Measurements from ENCODE around the gene GAGE10. TPM values are rescaled to one million over a fixed set of nuclear protein-coding genes. Genes with fewer than 3 reads are reported as not detected.

GAGE10 gene
- total and polyA plus RNA-seq, 2 donors (not counting 1 experiment from before 2014, with no cell fraction given) = not detected

- ATAC-seq (ENCODE audit: low read depth) = peak; percentile 2
- CTCF ChIA-PET = interaction anchor here (1.0 kb wide), 1 partner anchor 114 kb away, joined by 6 read pairs; no protein-coding TSS in a partner anchor
Measured at GRCh38 chrX:49269767-49270248, 33.6 kb upstream of the GAGE10 start, which contains the start of gene PPP1R3F. PPP1R3F (plus strand) TSS chrX:49269793; CDS start chrX:49269870, 77 bp downstream.

More at GRCh38 chrX:49269767-49270248, 33.6 kb upstream of the GAGE10 start, which contains the start of gene PPP1R3F:
- no peaks in the 10 kb centered on the region for H4K20me1 ChIP-seq (ENCODE audit: control insufficient read depth, insufficient read depth, low read length, poor library complexity, severe bottlenecking)
- DNase-seq = no peak
- H2AFZ ChIP-seq (ENCODE audit: insufficient read depth, low read depth, low read length, poor library complexity, severe bottlenecking) = peak within 1 kb of the TSS; percentile 88
- peak within 1 kb of the TSS; percentile 95 for H3K4me3 Mint-ChIP-seq
- peaks cover 25% of the 10 kb centered on the region for H3K79me2 ChIP-seq (ENCODE audit: control insufficient read depth, insufficient read depth, low read length)
- H3K4me3 ChIP-seq (ENCODE audit: control extremely low read depth in 1 of 5, extremely low read depth in 1 of 5, insufficient read depth in 1 of 5, low read depth in 2 of 5, low read length in 4 of 5) = peak within 1 kb of the TSS; percentile 62 to 77 (median 71)
- WGBS (ENCODE audit: insufficient coverage) = under 1% methylated on average over 36 of the region's 70 CpGs
- H3K27ac Mint-ChIP-seq = peak within 1 kb of the TSS; percentile 98
- POLR2A ChIA-PET = interaction anchor here (1.3 to 1.9 kb wide), 2 partner anchors 40 to 79 kb away, joined by 3 to 7 read pairs; no protein-coding TSS in a partner anchor
- peak within 1 kb of the TSS; percentile 91 to 98 for H3K27ac ChIP-seq (ENCODE audit: low read length in 2 of 2)
- H3K9me3 ChIP-seq (ENCODE audit: control extremely low read depth in 1 of 3, control insufficient read depth in 2 of 3, insufficient read depth in 1 of 3, low read length in 2 of 3) = no peaks in the 10 kb centered on the region
- peak within 1 kb of the TSS; percentile 71 for H3K4me2 ChIP-seq (replicated peaks; ENCODE audit: low read depth, low read length, poor library complexity, severe bottlenecking)
- no peaks in the 10 kb centered on the region for H3K27me3 Mint-ChIP-seq
- peak within 1 kb of the TSS; percentile 84 for H3K9ac ChIP-seq (ENCODE audit: low read length)
- H3K27me3 ChIP-seq (replicated peaks in 1 of 4; ENCODE audit: control extremely low read depth in 1 of 4, control insufficient read depth in 3 of 4, insufficient read depth in 4 of 4, low read length in 3 of 4) = no peaks in the 10 kb centered on the region
- intact Hi-C loops (cut with micrococcal nuclease) = loop anchor here (1.0 to 5.0 kb wide), 7 partner anchors 35 to 1613 kb away; partner anchors contain the start of genes CCDC22, GPKOW, SYP and UXT
- peaks cover 41% of the 10 kb centered on the region for H3K4me1 Mint-ChIP-seq
- H3K4me1 ChIP-seq (ENCODE audit: control insufficient read depth in 2 of 2, insufficient read depth in 2 of 2, low read length in 2 of 2) = peaks cover 23 to 35% of the 10 kb centered on the region in 2 donors
- no peaks in the 10 kb centered on the region for H3K36me3 ChIP-seq (replicated peaks in 1 of 2; ENCODE audit: control extremely low read depth in 1 of 2, control insufficient read depth in 1 of 2, extremely low read depth in 1 of 2, insufficient read depth in 2 of 2, low read length in 1 of 2)
- TF ChIP-seq CTCF (IDR thresholded peaks at IDR 0.05) (no peak), EZH2 (IDR thresholded peaks at IDR 0.05; ENCODE audit: borderline replicate concordance, insufficient read depth, low read depth, low read length, poor library complexity, severe bottlenecking) (no peak)
- no peaks in the 10 kb centered on the region for H3K9me3 Mint-ChIP-seq (ENCODE audit: insufficient read depth)

Data from B cell (primary cell).